ENCODE data around the gene SRD5A1. TPM values are rescaled to one million over a fixed set of nuclear protein-coding genes. Genes with fewer than 3 reads are reported as not detected.

SRD5A1 gene
- 14.8 and 16.6 TPM in 2 replicates for total RNA-seq

GRCh38 chr5:6632888-6633468 is at the start of gene SRD5A1, which contains the start of gene NSUN2:
Gene SRD5A1, plus strand, starts transcription at chr5:6633440. Its CDS starts 137 bp downstream, at chr5:6633577.
Gene NSUN2, minus strand, starts transcription at chr5:6633044. Its CDS starts 65 bp downstream, at chr5:6632979.
- Mint-ChIP-seq H3K4me1 (peaks cover 40% of the 10 kb centered on the region), H3K4me3 (peak within 1 kb of the TSS; percentile 100)
- intact Hi-C loops (cut with micrococcal nuclease), result loop anchor here (1.0 to 2.0 kb wide), 5 partner anchors 80 to 1236 kb away; partner anchors contain the start of genes FASTKD3, ICE1, MED10 and MTRR

GRCh38 chr5:6584101-6584645 is 49.1 kb upstream of the SRD5A1 start:
- Mint-ChIP-seq H3K4me3 (peak overlapping the region; percentile 6), H3K27ac (no peak overlapping the region), H3K4me1 (peaks cover 3% of the 10 kb centered on the region), H3K36me3 (ENCODE audit: low read depth) (no peaks in the 10 kb centered on the region), H3K27me3 (peaks cover 52% of the 10 kb centered on the region), H3K9me3 (no peaks in the 10 kb centered on the region)
- intact Hi-C loops (cut with micrococcal nuclease), result no loop called here
- DNase-seq, result no peak

More at GRCh38 chr5:6632888-6633468, at the start of gene SRD5A1, which contains the start of gene NSUN2:
- Mint-ChIP-seq H3K9me3 (no peaks in the 10 kb centered on the region), H3K27me3 (no peaks in the 10 kb centered on the region), H3K27ac (peak within 1 kb of the TSS; percentile 99), H3K36me3 (ENCODE audit: low read depth) (peaks cover 45% of the 10 kb centered on the region)
- DNase-seq, result peak; percentile 97

GRCh38 chr5:6584727-6585126 is 48.5 kb upstream of the SRD5A1 start:
- intact Hi-C loops (cut with micrococcal nuclease), result no loop called here
- H3K9me3 Mint-ChIP-seq, result no peaks in the 10 kb centered on the region
- H3K27me3 Mint-ChIP-seq, result peaks cover 55% of the 10 kb centered on the region
- no peak overlapping the region for H3K4me3 Mint-ChIP-seq
- no peak for DNase-seq
- no peak overlapping the region for H3K27ac Mint-ChIP-seq
- no peaks in the 10 kb centered on the region for H3K36me3 Mint-ChIP-seq (ENCODE audit: low read depth)
- peaks cover 3% of the 10 kb centered on the region for H3K4me1 Mint-ChIP-seq

- Mint-ChIP-seq H3K4me3 (no peak overlapping the region), H3K36me3 (ENCODE audit: low read depth) (no peaks in the 10 kb centered on the region), H3K4me1 (peaks cover 3% of the 10 kb centered on the region), H3K27ac (no peak overlapping the region), H3K9me3 (no peaks in the 10 kb centered on the region), H3K27me3 (peaks cover 58% of the 10 kb centered on the region)
- intact Hi-C loops (cut with micrococcal nuclease), result no loop called here
- DNase-seq, result no peak
These were observed 48.1 kb upstream of the SRD5A1 start for GRCh38 chr5:6585168-6585567.

GRCh38 chr5:6585939-6586646 is 47.1 kb upstream of the SRD5A1 start:
- no peak overlapping the region for H3K27ac Mint-ChIP-seq
- intact Hi-C loops (cut with micrococcal nuclease), result no loop called here
- no peak overlapping the region for H3K4me3 Mint-ChIP-seq
- peaks cover 3% of the 10 kb centered on the region for H3K4me1 Mint-ChIP-seq
- H3K9me3 Mint-ChIP-seq, result no peaks in the 10 kb centered on the region
- peaks cover 58% of the 10 kb centered on the region for H3K27me3 Mint-ChIP-seq
- no peaks in the 10 kb centered on the region for H3K36me3 Mint-ChIP-seq (ENCODE audit: low read depth)
- no peak for DNase-seq

GRCh38 chr5:6586647-6587042 is 46.6 kb upstream of the SRD5A1 start:
- no peaks in the 10 kb centered on the region for H3K36me3 Mint-ChIP-seq (ENCODE audit: low read depth)
- no peaks in the 10 kb centered on the region for H3K9me3 Mint-ChIP-seq
- intact Hi-C loops (cut with micrococcal nuclease), result no loop called here
- H3K27me3 Mint-ChIP-seq, result peaks cover 54% of the 10 kb centered on the region
- H3K4me3 Mint-ChIP-seq, result no peak overlapping the region
- H3K27ac Mint-ChIP-seq, result no peak overlapping the region
- peaks cover 3% of the 10 kb centered on the region for H3K4me1 Mint-ChIP-seq
- no peak for DNase-seq

GRCh38 chr5:6587171-6587570 is 46.1 kb upstream of the SRD5A1 start:
- Mint-ChIP-seq H3K4me1 (peaks cover 3% of the 10 kb centered on the region), H3K9me3 (no peaks in the 10 kb centered on the region), H3K4me3 (no peak overlapping the region), H3K27ac (no peak overlapping the region), H3K36me3 (ENCODE audit: low read depth) (no peaks in the 10 kb centered on the region), H3K27me3 (peaks cover 50% of the 10 kb centered on the region)
- DNase-seq, result no peak
- intact Hi-C loops (cut with micrococcal nuclease), result no loop called here

- no peaks in the 10 kb centered on the region for H3K4me1 Mint-ChIP-seq
These were observed 42.7 kb upstream of the SRD5A1 start for GRCh38 chr5:6590581-6590980.

GRCh38 chr5:6591671-6592288 is 41.5 kb upstream of the SRD5A1 start:
- Mint-ChIP-seq H3K9me3 (no peaks in the 10 kb centered on the region), H3K27ac (no peak overlapping the region)

More at GRCh38 chr5:6590581-6590980, 42.7 kb upstream of the SRD5A1 start:
- intact Hi-C loops (cut with micrococcal nuclease), result no loop called here
- Mint-ChIP-seq H3K27ac (no peak overlapping the region), H3K27me3 (peaks cover 26% of the 10 kb centered on the region), H3K4me3 (no peak overlapping the region), H3K9me3 (no peaks in the 10 kb centered on the region), H3K36me3 (ENCODE audit: low read depth) (no peaks in the 10 kb centered on the region)
- DNase-seq, result no peak

GRCh38 chr5:6592601-6593000 is 40.6 kb upstream of the SRD5A1 start:
- Mint-ChIP-seq H3K27me3 (peaks cover 19% of the 10 kb centered on the region), H3K9me3 (no peaks in the 10 kb centered on the region), H3K4me1 (no peaks in the 10 kb centered on the region), H3K36me3 (ENCODE audit: low read depth) (peaks cover 19% of the 10 kb centered on the region), H3K27ac (no peak overlapping the region), H3K4me3 (no peak overlapping the region)
- intact Hi-C loops (cut with micrococcal nuclease), result no loop called here
- DNase-seq, result no peak

More at GRCh38 chr5:6591671-6592288, 41.5 kb upstream of the SRD5A1 start:
- intact Hi-C loops (cut with micrococcal nuclease), result no loop called here
- Mint-ChIP-seq H3K4me1 (no peaks in the 10 kb centered on the region), H3K36me3 (ENCODE audit: low read depth) (peaks cover 10% of the 10 kb centered on the region), H3K27me3 (peaks cover 22% of the 10 kb centered on the region), H3K4me3 (no peak overlapping the region)
- no peak for DNase-seq

GRCh38 chr5:6593148-6594016 is 39.9 kb upstream of the SRD5A1 start:
- peaks cover 19% of the 10 kb centered on the region for H3K27me3 Mint-ChIP-seq
- no peaks in the 10 kb centered on the region for H3K4me1 Mint-ChIP-seq
- no peak overlapping the region for H3K4me3 Mint-ChIP-seq
- no peaks in the 10 kb centered on the region for H3K9me3 Mint-ChIP-seq
- intact Hi-C loops (cut with micrococcal nuclease), result no loop called here
- peaks cover 24% of the 10 kb centered on the region for H3K36me3 Mint-ChIP-seq (ENCODE audit: low read depth)
- DNase-seq, result no peak
- H3K27ac Mint-ChIP-seq, result no peak overlapping the region

GRCh38 chr5:6594066-6594465 is 39.2 kb upstream of the SRD5A1 start:
- no peak overlapping the region for H3K4me3 Mint-ChIP-seq
- DNase-seq, result no peak
- H3K4me1 Mint-ChIP-seq, result no peaks in the 10 kb centered on the region
- peaks cover 19% of the 10 kb centered on the region for H3K27me3 Mint-ChIP-seq
- peaks cover 28% of the 10 kb centered on the region for H3K36me3 Mint-ChIP-seq (ENCODE audit: low read depth)
- H3K27ac Mint-ChIP-seq, result no peak overlapping the region
- intact Hi-C loops (cut with micrococcal nuclease), result no loop called here
- no peaks in the 10 kb centered on the region for H3K9me3 Mint-ChIP-seq

GRCh38 chr5:6595405-6595804 is 37.8 kb upstream of the SRD5A1 start:
- intact Hi-C loops (cut with micrococcal nuclease), result no loop called here
- Mint-ChIP-seq H3K9me3 (no peaks in the 10 kb centered on the region), H3K27ac (no peak overlapping the region), H3K4me3 (no peak overlapping the region), H3K36me3 (ENCODE audit: low read depth) (peaks cover 38% of the 10 kb centered on the region), H3K4me1 (no peaks in the 10 kb centered on the region), H3K27me3 (peaks cover 9% of the 10 kb centered on the region)
- DNase-seq, result no peak
